Activated CD4-positive, alpha-beta memory T cell treated with anti-CD3 and anti-CD28 coated beads for 36 hours (primary cell): ENCODE measurements around the gene PRSS8. TPM values are rescaled to one million over a fixed set of nuclear protein-coding genes. Genes with fewer than 3 reads are reported as not detected.
"Not testable (repeated sequence)": the region's sequence is repeated elsewhere in the genome, so short reads cannot be mapped to it uniquely, and the experiment has no call there.

Source experiments
- CTCF ChIA-PET: fragments of 350-600 bp; sonication (Branson Sonifier 250); formaldehyde crosslinking; loops from one replicate; lab custom pipeline; 2021; ENCODE audit warnings: antibody characterized with exemption, inconsistent platforms; lab: Charles Lee
- POLR2A ChIA-PET: fragments of 350-600 bp; sonication (Branson Sonifier 250); formaldehyde crosslinking; loops from one replicate; lab custom pipeline; 2021; ENCODE audit warnings: antibody characterized with exemption; lab: Charles Lee
- DNase-seq: peaks from one replicate; pipeline ENCODE4 v3.0.0-alpha.2; 2020
- H3K27ac Mint-ChIP-seq: one replicate; pipeline ENCODE4 v1.8.0; 2021; ENCODE audit warnings: mixed read lengths
- H3K27me3 Mint-ChIP-seq: one replicate; pipeline ENCODE4 v1.8.0; 2021; ENCODE audit warnings: mixed read lengths
- H3K36me3 Mint-ChIP-seq: one replicate; pipeline ENCODE4 v1.8.0; 2021; ENCODE audit warnings: mixed read lengths
- H3K4me1 Mint-ChIP-seq: one replicate; pipeline ENCODE4 v1.8.0; 2021; ENCODE audit warnings: low read depth, mixed read lengths
- H3K4me3 Mint-ChIP-seq: one replicate; pipeline ENCODE4 v1.8.0; 2021; ENCODE audit warnings: mild to moderate bottlenecking, mixed read lengths
- H3K9me3 Mint-ChIP-seq: one replicate; pipeline ENCODE4 v1.8.0; 2021; ENCODE audit warnings: mixed read lengths
- intact Hi-C: fragments of 100-400 bp; cut with micrococcal nuclease; formaldehyde crosslinking; loops from one replicate; pipeline ENCODE4 v1.15.1; 2023
- total RNA-seq, 2 experiments: library from RNA; stranded (reverse); gene quantifications; one replicate each; pipeline ENCODE4 v1.2.3, GENCODE V29; 2021

Gene PRSS8
- total RNA-seq, 2 experiments from 2014 or later = not detected

- no peaks in the 10 kb centered on the region for H3K27me3 Mint-ChIP-seq
- no peaks in the 10 kb centered on the region for H3K4me1 Mint-ChIP-seq
- ChIA-PET POLR2A (no interaction called here), CTCF (interaction anchor here (1.9 kb wide), 1 partner anchor 27 kb away, joined by 10 read pairs; no protein-coding TSS in a partner anchor)
- H3K36me3 Mint-ChIP-seq = no peaks in the 10 kb centered on the region
- no peak overlapping the region for H3K27ac Mint-ChIP-seq
- no peaks in the 10 kb centered on the region for H3K9me3 Mint-ChIP-seq
- H3K4me3 Mint-ChIP-seq = no peak overlapping the region
- intact Hi-C loops = no loop called here
- DNase-seq = no peak
Measured at GRCh38 chr16:31168848-31169247, 33.3 kb upstream of the PRSS8 start.

DNA sequence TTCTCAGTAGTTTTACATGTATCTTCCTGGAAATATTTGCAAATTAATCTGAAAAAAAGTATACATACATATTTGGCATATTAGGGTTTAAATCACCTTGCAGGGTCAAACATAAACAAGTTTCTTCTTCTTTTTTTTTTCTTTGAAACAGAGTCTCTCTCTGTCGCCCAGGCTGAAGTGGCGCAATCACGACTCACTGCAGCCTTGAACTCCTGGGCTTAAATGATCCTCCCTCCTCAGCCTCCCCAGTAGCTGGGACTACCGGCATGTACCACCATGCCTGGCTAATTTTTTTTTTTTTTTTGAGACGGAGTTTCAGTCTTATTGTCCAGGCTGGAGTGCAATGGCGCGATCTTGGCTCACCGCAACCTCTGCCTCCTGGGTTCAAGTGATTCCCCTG lies 31.8 kb upstream of the PRSS8 start:
- Mint-ChIP-seq H3K36me3 (no peaks in the 10 kb centered on the region), H3K27me3 (no peaks in the 10 kb centered on the region), H3K4me1 (no peaks in the 10 kb centered on the region), H3K4me3 (no peak overlapping the region), H3K27ac (no peak overlapping the region), H3K9me3 (no peaks in the 10 kb centered on the region)
- no peak for DNase-seq
- ChIA-PET POLR2A (interaction anchor here (0.7 kb wide), 1 partner anchor 26 kb away, joined by 3 read pairs; no protein-coding TSS in a partner anchor), CTCF (interaction anchor here (1.0 to 1.9 kb wide), 2 partner anchors 9 to 25 kb away, joined by 4 to 10 read pairs; no protein-coding TSS in a partner anchor)
- intact Hi-C loops = no loop called here

DNA sequence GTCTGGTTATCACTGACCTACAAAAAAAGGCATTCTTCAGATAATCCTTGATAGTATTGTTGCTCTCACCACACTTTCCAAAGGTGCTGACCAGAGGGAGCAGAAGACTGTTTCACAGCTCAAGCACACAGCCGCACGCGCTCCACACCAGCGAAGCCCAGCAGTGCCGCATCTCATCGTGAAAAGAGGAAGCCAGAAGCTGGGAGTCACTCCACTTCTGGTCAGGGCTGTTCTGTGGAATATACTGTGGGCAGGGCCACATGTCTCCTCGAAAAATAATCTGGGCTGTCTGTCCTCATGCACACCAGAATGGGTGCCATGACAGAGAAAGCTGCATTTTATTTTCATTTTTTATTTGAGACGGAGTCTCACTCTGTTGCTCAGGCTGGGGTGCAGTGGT lies 21.6 kb upstream of the PRSS8 start:
- no peak overlapping the region for H3K4me3 Mint-ChIP-seq
- POLR2A ChIA-PET = interaction anchor here (0.5 kb wide), 1 partner anchor 15 kb away, joined by 3 read pairs; no protein-coding TSS in a partner anchor

GRCh38 chr16:31150976-31151375 lies 15.4 kb upstream of the PRSS8 start:
- H3K27me3 Mint-ChIP-seq, H3K4me3 Mint-ChIP-seq, H3K4me1 Mint-ChIP-seq, H3K9me3 Mint-ChIP-seq, H3K36me3 Mint-ChIP-seq, H3K27ac Mint-ChIP-seq, intact Hi-C loops, DNase-seq, POLR2A ChIA-PET: not testable (repeated sequence)
- CTCF ChIA-PET = interaction anchor here (1.9 kb wide), 1 partner anchor 9 kb away, joined by 8 read pairs; no protein-coding TSS in a partner anchor

More for the DNA sequence above, 21.6 kb upstream of the PRSS8 start:
- DNase-seq = no peak
- H3K27ac Mint-ChIP-seq = no peak overlapping the region
- CTCF ChIA-PET = interaction anchor here (1.3 to 3.0 kb wide), 3 partner anchors 8 to 203 kb away, joined by 3 to 17 read pairs (median 3); no protein-coding TSS in a partner anchor
- intact Hi-C loops = no loop called here
- no peaks in the 10 kb centered on the region for H3K9me3 Mint-ChIP-seq
- H3K27me3 Mint-ChIP-seq = peaks cover 4% of the 10 kb centered on the region
- H3K4me1 Mint-ChIP-seq = peaks cover 8% of the 10 kb centered on the region
- no peaks in the 10 kb centered on the region for H3K36me3 Mint-ChIP-seq

GRCh38 chr16:31149894-31150890 lies 14.7 kb upstream of the PRSS8 start, which contains the start of gene PRSS36:
Gene PRSS36 (minus strand): TSS chr16:31150066. CDS start chr16:31150035, 31 bp downstream.
- Mint-ChIP-seq H3K4me3 (no peak within 1 kb of the TSS), H3K27ac (no peak within 1 kb of the TSS)

DNA sequence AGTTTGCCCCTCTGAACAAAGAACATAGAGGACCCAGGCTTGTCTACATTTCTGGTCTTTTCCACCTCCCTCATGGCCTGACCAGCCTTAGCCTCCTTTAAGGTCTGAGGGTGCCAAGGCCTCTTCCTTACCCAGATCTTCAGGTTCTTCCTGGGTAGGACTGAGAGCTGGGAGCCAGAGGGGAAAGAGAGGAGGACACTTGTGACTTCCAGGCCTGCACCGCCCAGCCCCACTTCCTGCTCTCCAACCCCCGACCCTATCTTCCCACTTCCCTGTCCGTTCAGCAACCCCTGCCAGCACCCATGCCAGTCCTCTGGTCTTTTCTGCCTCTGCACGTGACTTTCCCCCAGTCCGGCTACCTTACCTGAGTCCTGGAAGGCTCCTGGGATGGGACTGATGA lies 13.8 kb upstream of the PRSS8 start:
- DNase-seq = no peak
- Mint-ChIP-seq H3K27ac (no peak overlapping the region), H3K36me3 (no peaks in the 10 kb centered on the region), H3K4me1 (no peaks in the 10 kb centered on the region), H3K4me3 (no peak overlapping the region), H3K27me3 (peaks cover 4% of the 10 kb centered on the region), H3K9me3 (no peaks in the 10 kb centered on the region)
- intact Hi-C loops = no loop called here
- POLR2A ChIA-PET = no interaction called here
- CTCF ChIA-PET = no interaction called here

More at GRCh38 chr16:31149894-31150890, 14.7 kb upstream of the PRSS8 start, which contains the start of gene PRSS36:
- no peaks in the 10 kb centered on the region for H3K9me3 Mint-ChIP-seq
- ChIA-PET CTCF (interaction anchor here (1.9 kb wide), 1 partner anchor 8 kb away, joined by 8 read pairs; no protein-coding TSS in a partner anchor), POLR2A (no interaction called here)
- peaks cover 4% of the 10 kb centered on the region for H3K27me3 Mint-ChIP-seq
- H3K4me1 Mint-ChIP-seq = no peaks in the 10 kb centered on the region
- no peak for DNase-seq
- no peaks in the 10 kb centered on the region for H3K36me3 Mint-ChIP-seq
- intact Hi-C loops = no loop called here

DNA sequence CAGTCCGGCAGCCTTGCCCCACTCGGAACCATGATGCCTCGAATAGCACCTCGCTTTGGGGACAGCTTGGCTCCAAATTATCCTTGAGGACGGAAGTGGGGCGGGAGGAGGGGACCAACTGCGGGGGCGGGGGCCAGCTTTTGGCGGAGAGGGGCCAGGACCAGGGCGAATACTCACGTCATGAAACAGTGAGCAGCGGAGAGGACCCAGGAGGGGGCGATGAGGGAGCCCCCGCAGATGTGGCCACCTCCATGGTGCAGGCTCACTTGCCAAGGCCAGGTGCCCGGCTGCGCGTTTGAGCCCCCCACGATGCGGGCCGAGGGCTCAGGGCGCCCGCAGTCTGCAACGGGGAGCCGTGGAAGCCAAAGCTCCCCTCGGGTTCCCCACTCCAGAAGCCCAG lies 13.4 kb upstream of the PRSS8 start:
- intact Hi-C loops = no loop called here
- H3K27me3 Mint-ChIP-seq = peaks cover 4% of the 10 kb centered on the region
- CTCF ChIA-PET = no interaction called here

DNA sequence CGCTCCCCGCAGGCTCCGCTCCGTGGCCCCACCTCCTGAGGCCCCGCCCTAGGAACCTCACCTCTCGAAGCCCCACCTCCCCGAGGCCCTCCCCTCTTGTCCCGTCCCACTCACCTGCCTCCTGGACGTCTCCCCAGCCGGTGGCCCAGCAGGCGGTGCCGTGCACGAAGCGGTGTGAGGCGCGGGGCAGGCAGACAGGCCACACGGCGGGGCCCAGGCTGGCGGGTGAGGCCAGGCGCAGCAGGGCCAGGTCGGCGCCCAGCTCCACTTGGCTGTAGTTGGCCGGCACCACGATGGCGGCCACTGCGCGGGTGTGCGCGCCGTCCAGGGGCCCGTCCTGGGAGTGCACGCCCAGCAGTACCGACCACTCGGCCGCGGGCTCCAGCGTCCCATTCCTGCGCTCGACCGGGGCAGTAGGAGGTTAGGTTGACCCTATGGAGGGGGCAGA lies 12.8 kb upstream of the PRSS8 start:
- Mint-ChIP-seq H3K9me3 (no peaks in the 10 kb centered on the region), H3K4me3 (no peak overlapping the region), H3K4me1 (peaks cover 6% of the 10 kb centered on the region), H3K27ac (no peak overlapping the region), H3K36me3 (no peaks in the 10 kb centered on the region), H3K27me3 (peaks cover 4% of the 10 kb centered on the region)
- CTCF ChIA-PET = interaction anchor here (1.0 kb wide), 1 partner anchor 28 kb away, joined by 4 read pairs; no protein-coding TSS in a partner anchor
- POLR2A ChIA-PET = no interaction called here
- no peak for DNase-seq
- intact Hi-C loops = no loop called here

More for the DNA sequence above, 13.4 kb upstream of the PRSS8 start:
- POLR2A ChIA-PET = no interaction called here
- no peaks in the 10 kb centered on the region for H3K4me1 Mint-ChIP-seq
- DNase-seq = no peak
- H3K27ac Mint-ChIP-seq = no peak overlapping the region
- no peaks in the 10 kb centered on the region for H3K9me3 Mint-ChIP-seq
- no peak overlapping the region for H3K4me3 Mint-ChIP-seq
- H3K36me3 Mint-ChIP-seq = no peaks in the 10 kb centered on the region

- H3K27me3 Mint-ChIP-seq = peaks cover 4% of the 10 kb centered on the region
- DNase-seq = no peak
- POLR2A ChIA-PET = no interaction called here
- H3K9me3 Mint-ChIP-seq = no peaks in the 10 kb centered on the region
- H3K4me3 Mint-ChIP-seq = no peak overlapping the region
- H3K36me3 Mint-ChIP-seq = no peaks in the 10 kb centered on the region
- intact Hi-C loops = no loop called here
- no peak overlapping the region for H3K27ac Mint-ChIP-seq
- CTCF ChIA-PET = interaction anchor here (1.0 kb wide), 1 partner anchor 27 kb away, joined by 4 read pairs; no protein-coding TSS in a partner anchor
- H3K4me1 Mint-ChIP-seq = peaks cover 7% of the 10 kb centered on the region
Measured at GRCh38 chr16:31147574-31147973, 12.0 kb upstream of the PRSS8 start.

DNA sequence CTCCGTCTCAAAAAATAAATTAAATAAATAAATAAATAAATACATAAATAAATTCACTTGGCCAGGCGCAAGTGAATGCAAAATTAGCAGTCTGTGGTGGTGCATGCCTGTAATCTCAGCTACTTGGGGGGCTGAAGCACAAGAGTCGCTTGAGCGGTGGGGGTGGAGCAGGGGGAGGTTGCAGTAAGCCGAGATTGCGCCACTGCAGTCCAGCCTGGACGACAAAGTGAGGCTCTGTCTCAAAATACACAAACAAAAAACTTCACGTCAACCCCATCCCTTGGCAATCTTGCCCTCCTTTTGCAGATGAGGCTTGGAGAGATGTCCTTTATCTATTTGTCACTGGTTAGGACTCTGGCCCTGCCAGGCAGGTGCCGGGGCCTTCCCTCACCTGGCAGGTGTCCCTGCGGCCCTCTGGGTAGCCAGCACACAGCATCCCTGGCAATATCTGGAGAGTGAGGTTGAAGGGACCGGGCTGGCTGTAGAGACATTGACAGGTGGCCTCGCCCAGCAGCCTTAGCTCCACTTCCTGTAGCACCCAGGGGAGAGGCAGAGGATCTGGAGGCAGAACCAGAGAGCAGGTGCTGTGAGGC lies 10.0 kb upstream of the PRSS8 start:
- Mint-ChIP-seq H3K36me3 (no peaks in the 10 kb centered on the region), H3K27me3 (peaks cover 4% of the 10 kb centered on the region), H3K27ac (no peak overlapping the region), H3K4me3 (no peak overlapping the region), H3K9me3 (no peaks in the 10 kb centered on the region), H3K4me1 (peaks cover 13% of the 10 kb centered on the region)
- intact Hi-C loops = no loop called here
- ChIA-PET POLR2A (interaction anchor here (1.2 kb wide), 2 partner anchors 28 to 52 kb away, joined by 3 read pairs; partner anchors contain the start of gene KAT8), CTCF (interaction anchor here (0.6 to 1.3 kb wide), 3 partner anchors 32 to 211 kb away, joined by 3 to 4 read pairs (median 3); no protein-coding TSS in a partner anchor)
- no peak for DNase-seq

- H3K27ac Mint-ChIP-seq, DNase-seq, CTCF ChIA-PET, H3K36me3 Mint-ChIP-seq, H3K27me3 Mint-ChIP-seq, H3K4me3 Mint-ChIP-seq, H3K9me3 Mint-ChIP-seq: not testable (repeated sequence)
- intact Hi-C loops = loop anchor here (5.0 kb wide), 1 partner anchor 147 kb away; no protein-coding TSS in a partner anchor
- peaks cover 13% of the 10 kb centered on the region for H3K4me1 Mint-ChIP-seq
- POLR2A ChIA-PET = interaction anchor here (1.2 kb wide), 1 partner anchor 27 kb away, joined by 3 read pairs; the partner anchor contains the start of gene KAT8
Measured at GRCh38 chr16:31144418-31144817, 8.9 kb upstream of the PRSS8 start.
